HG02885 (cell line): ENCODE data around the gene HOXA5.
A peak's percentile ranks its signal among the peaks of the same experiment; 100 is the strongest.

Source experiments
- ATAC-seq: cut with Tn5 transposase; IDR thresholded peaks from one replicate; pipeline ENCODE4 v1.9.1; 2021; ENCODE audit warnings: mild to moderate bottlenecking; ENCODE audit not compliant: unreplicated experiment, poor library complexity

Gene HOXA5

DNA sequence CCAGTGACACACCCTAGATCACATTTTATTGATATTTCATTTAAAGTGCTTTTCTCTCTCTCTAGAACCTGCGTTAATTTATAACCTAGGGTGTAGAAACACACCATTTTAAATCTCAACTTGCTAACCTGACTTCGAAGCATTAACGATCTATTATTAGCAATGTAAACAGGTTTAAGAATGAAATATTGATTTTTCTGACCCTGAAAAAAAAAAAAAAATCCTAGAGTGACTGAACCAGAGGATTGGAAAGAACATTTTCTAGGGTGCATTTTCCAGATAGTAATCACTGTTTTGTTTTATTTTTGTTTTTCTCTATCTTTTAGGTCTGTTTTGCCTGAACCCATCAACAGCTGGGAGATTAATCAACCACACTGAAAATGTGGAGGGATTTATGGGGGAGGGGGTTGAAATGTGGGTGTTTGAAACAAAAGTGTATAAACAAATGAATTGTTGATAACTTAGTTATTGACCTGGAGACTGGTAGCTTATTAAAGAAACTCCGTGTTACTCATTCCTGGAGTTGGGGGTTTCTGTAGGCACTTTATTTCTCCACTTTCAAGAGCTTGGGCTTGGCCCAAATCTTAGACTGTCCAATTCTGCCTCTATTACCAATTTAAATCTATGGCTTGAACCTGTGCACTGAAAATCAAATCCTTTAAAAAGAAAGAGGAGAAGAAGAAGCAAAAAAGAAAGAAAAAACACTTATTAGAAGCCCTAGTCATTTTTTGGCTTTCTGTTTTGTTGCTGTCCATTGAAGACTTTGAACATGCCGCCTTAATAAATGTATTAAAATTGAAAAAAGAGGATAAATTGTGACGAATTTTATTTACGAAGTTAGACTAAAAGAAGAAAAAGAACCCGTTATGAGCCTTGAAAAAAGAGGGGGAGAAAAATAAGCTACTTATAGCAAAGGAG is 43.8 kb downstream of the HOXA5 start:
- no peak for ATAC-seq

DNA sequence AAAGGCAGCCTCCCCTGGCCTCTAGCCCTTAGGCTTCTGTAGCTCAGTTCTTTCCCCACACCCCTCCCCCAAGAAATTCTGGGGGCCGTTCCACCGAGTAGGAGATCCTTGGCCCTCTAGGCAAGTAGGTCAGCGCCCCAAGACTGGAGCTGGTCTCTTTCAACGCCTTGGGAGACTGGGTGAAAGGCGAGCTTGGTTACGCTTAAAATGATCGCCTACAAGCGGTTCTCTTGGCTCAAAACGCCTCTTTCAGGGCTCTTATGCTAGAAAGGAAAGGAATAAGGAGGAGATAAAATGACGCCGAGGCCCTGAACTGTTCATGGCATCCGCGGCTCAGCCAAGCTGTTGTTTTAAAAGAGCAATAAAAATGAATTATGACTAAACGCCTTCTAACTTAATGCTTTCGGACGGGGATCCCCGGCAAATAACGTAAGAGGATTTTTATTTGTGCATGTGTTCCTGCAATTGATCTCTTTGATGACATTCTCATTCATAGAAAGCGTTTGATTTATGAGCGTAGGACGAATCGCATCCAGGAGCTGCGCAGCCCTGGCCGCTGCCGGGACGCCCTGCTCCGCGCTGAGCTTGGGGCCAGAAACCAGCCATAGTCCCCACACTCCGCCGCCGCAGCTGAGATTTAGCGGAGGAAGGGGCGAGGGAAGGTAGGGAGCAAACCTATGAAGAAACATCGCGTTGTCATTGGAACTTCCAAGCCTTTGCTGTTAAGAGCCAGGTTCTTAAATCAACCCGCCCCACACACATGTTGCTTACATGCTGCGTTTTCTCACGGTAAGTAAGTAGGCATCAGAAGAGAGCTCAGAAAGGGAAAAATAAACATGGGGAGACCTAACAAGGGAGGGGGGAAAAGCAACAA is 44.7 kb downstream of the HOXA5 start:
- no peak for ATAC-seq

- no peak for ATAC-seq
These were observed 45.5 kb downstream of the HOXA5 start for GRCh38 chr7:27097686-27098577.

DNA sequence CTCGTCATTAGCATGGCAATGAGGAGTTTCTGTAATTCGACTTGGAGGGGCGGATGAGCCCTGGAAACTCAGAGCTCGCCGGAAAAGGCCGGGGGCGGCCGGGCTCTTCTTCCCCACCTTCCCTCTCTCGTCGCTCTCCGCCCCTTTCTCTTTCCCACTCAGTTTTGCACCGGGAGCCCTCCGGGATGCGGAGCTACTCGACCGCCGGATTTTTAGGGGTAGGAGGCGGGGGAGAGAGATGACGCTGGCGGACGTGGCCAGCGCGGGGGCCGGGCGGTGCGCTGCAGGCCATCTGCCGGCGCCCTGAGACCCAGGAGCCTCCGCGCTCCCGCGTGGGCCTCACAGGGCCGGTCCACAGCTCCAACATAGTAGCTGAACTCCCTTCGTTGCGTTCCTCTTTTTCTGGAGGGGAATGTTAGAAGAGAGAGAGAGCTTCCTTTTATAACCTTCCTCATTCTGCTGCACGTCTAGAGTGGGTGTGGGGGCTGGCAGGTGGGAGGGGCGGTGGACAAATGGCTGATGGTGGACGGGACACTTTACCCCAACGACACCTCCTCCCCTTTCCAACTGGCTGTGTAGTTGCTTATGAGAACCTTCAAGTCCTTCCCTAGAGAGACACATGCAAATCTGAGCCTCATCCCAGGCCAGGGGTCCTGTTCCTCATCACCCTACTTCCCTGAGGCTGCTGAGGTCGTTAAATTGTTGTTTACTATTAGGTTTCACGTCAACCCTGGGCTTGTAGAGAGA is 46.5 kb downstream of the HOXA5 start:
- ATAC-seq = no peak

GRCh38 chr7:27095897-27096767 is 47.3 kb downstream of the HOXA5 start, which contains the start of gene HOXA1:
TSS of gene HOXA1 (minus strand) at chr7:27096000. CDS start at chr7:27095912, 88 bp downstream.
- ATAC-seq = peak; percentile 87

DNA sequence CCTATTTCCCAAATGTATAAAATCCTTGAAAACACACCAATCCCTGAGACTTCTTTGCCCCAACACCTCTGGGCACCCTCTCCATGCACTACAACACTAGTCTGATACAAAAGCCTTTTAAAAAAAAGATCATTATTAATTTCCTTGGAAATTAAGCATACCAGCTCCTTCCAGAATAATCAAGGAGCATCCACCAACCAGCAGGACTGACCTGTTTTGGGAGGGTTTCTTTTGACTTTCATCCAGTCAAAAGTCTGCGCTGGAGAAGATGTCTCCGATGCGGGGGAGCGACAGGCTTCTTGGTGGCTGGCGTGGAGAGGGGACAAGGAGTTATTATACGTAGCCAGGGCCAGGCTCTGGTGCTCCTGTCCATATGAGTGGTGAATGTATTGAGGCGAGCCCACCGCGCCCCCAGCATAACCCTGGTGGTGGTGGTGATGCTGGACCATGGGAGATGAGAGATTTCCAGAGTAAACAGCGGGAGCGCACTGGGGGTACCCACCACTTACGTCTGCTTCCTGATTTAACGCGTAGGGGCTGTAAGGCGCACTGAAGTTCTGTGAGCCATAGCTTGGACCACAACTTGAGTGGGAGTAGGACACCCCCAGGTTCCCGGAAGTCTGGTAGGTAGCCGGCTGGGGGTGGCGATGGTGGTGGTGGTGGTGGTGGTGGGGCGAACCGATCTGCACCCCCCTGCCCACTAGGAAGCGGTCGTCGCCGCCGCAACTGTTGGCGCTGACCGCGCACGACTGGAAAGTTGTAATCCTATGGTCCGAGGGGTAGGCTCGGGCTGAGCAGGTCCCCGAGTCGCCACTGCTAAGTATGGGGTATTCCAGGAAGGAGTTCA is 48.2 kb downstream of the HOXA5 start:
- ATAC-seq = peak; percentile 14

DNA sequence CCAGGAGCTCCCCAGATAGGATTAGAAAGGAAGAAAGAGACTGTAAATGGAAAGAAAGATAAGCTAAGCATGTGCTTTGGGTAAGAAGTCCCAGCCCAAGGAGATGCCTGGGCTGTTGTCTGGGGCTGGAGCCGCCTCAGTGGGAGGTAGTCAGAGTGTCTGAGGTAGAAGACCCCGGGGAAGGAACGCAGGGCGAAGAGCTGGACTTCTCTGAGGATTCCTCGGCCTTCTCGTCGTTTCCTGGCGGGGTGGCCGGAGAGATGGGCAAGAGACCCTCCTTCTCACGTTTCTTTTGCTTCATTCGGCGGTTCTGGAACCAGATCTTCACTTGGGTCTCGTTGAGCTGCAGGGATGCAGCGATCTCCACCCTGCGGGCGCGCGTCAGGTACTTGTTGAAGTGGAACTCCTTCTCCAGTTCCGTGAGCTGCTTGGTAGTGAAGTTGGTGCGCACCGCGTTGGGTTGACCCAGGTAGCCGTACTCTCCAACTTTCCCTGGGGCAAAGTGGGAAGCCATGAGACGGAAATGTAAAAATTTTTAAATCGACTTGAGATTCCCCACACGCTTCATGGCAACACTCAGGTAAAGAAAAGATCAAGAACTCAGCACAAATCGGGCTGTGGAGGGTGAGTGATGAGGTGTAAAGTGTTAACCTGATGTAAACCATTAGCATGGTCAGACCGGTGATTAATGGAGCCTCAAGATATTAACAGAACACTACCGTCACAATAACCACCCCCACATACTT is 49.0 kb downstream of the HOXA5 start:
- ATAC-seq = no peak

DNA sequence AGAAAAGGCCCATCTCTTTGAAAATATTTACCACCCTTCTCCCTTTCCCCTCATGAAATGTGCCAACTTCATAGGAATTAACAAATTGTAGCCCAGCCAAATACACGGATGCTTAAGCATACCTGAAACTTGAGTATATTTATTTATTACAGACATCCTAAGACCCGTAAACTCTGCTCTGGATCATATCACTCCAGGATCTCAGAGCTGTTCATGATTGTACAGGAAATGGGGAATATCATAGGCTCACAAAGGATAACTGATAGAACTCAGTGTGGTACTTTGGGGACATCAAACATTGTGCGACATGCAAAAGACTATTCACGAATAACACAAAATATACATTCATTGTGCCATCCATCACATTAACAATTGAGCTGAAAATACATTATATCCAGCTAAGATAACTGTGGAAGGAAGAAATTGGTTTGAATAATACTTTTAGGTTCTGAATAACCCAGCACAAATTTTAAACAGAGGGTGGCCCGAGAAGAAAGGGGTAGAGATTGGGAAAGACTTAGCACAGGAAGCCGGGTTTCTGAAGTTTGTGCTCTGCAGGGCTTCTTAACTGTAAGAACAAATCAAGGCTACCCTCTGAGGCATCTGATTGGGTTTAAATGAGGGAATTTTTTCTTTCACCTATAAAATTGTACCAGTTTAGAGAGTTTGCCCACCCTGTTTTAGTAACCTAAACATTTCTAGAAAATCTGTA is 50.1 kb downstream of the HOXA5 start:
- ATAC-seq = no peak

GRCh38 chr7:27092819-27093110 is 50.7 kb downstream of the HOXA5 start:
- ATAC-seq = no peak

DNA sequence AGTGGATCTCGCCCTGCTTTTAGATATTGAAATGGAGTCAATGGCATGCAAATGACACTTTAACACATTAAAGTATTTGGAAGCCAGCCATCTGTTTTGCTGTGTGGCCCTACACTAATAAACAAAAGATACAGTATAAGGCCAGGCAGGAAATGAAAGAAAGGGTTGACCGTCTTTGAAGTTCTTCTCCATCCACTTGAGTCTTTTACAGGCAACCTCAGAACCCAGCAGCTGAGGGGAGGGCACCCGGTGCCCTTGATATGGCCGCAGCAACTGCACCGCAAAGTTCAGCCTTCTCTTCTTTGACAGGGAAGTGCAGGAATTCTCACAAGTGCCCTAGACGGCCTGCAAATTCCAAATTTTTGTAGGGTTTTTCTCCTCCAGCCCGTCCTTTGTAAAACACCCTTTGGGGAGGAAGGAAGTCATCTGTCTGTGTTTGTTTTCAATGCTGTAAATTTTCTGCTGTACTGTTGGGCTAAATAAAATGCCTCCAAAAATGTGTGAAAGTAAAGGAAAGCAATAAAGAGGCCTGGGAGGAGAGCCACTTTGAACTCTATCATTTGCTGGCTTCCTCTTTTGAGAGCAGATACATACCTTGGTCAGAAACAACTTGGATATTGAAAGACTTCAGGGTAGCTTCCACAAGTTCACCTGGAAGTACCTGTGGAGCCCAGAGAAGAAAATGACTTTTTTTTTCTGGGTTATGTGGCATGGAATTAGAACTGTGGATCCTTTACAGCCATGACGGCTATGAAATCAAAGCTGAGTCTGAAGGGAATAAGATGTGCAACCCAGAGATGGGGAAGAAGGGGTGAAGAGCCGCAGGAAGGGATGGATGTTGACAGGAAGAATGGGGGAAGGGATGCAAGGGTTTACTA is 51.3 kb downstream of the HOXA5 start:
- no peak for ATAC-seq

- ATAC-seq = no peak
These were observed 52.4 kb downstream of the HOXA5 start for GRCh38 chr7:27091105-27091504.
